Heart left ventricle (tissue), 13 donors: ENCODE data around the gene BCL11A.

Source experiments
- CTCF ChIP-seq, 12 donors: fragments of 200-600 bp; sonication (generic) in 4 of 12; IDR thresholded peaks; one replicate each; pipeline versions ENCODE4 v1.5.0 to v1.8.0; 2018 to 2022; ENCODE audit warnings: antibody characterized with exemption in 12 of 12, mild to moderate bottlenecking in 5 of 12
- POLR2A ChIP-seq, 2 donors: fragments of 450-650 bp; IDR thresholded peaks; one replicate each; pipeline ENCODE4 v1.6.1; 2017; ENCODE audit warnings: antibody characterized with exemption in 2 of 2, mild to moderate bottlenecking in 2 of 2, moderate library complexity in 2 of 2
- donor health status: ischemic (EF 13 %, LVEDD 7.1; RV severe dilation, severe dysfunction).
- donor health status: DM: no; HTN: yes; CAD: no.
- donor health status: DM: no; HTN: no; CAD: no.
- donor health status: ischemic (EF 25% LVEDD 6.9; RV normal size, moderate dysfunction).
- donor health status: ischemic (EF 25% LVEDD 5.7; RV mildly dilated, moderate dysfunction).
- donor health status: ischemic (EF 35%, LVEDD 5.7; RV mildly dilated, moderate dysfunction).
- donor health status: nonischemic (EF 11% LVEDD 7.7; RV severe dilation, severe dysfunction).
- donor health status: DM: yes; HTN: yes; CAD: no.
- donor health status: PGD.
- donor health status: ischemic (EF 29% LVEDD 5.4; RV normal size, mild dysfunction).
- donor health status: nonischemic (EF 23%, LVEDD 6.1; RV moderate dilation, normal function).

GRCh38 chr2:60498816-60499429 is 54.5 kb downstream of the BCL11A start:
- TF ChIP-seq CTCF (IDR thresholded peaks at IDR 0.05) (no peak), POLR2A (IDR thresholded peaks at IDR 0.05) (no peak)
